Ureter (tissue), 1 donor: ENCODE results near the gene PLEKHA7. TPM values are rescaled to one million over a fixed set of nuclear protein-coding genes. Genes with fewer than 3 reads are reported as not detected.
"Not testable (repeated sequence)": the region's sequence is repeated elsewhere in the genome, so short reads cannot be mapped to it uniquely, and the experiment has no call there.

Experiments used
- DNase-seq: peaks from one replicate; pipeline ENCODE4 v3.0.0-alpha.2; 2020; ENCODE audit warnings: low spot score
- total RNA-seq: library from RNA; stranded (reverse); gene quantifications from one replicate; pipeline ENCODE4 v1.2.4, GENCODE V29; 2023
- donor health status: DM: yes; HTN: yes; CAD: no.

The PLEKHA7 gene
- total RNA-seq, 1 donor from 2014 or later = 94.4 TPM

- DNase-seq = peak; percentile 72
These were observed 68.3 kb downstream of the PLEKHA7 start for GRCh38 chr11:16945671-16946469.

- DNase-seq = no peak
These were observed 71.3 kb downstream of the PLEKHA7 start for GRCh38 chr11:16942911-16943310.

GRCh38 chr11:16942342-16942741 lies 71.9 kb downstream of the PLEKHA7 start:
- DNase-seq = no peak

GRCh38 chr11:16941935-16942334 lies 72.3 kb downstream of the PLEKHA7 start:
- DNase-seq = no peak

GRCh38 chr11:16938061-16938460 lies 76.2 kb downstream of the PLEKHA7 start:
- DNase-seq = no peak

GRCh38 chr11:16936643-16937042 lies 77.6 kb downstream of the PLEKHA7 start:
- DNase-seq = no peak

GRCh38 chr11:16935518-16936302 lies 78.5 kb downstream of the PLEKHA7 start:
- no peak for DNase-seq

GRCh38 chr11:16933756-16934603 lies 80.2 kb downstream of the PLEKHA7 start:
- DNase-seq = no peak

- DNase-seq = no peak
These were observed 80.9 kb downstream of the PLEKHA7 start for GRCh38 chr11:16933291-16933690.

GRCh38 chr11:16928044-16928443 lies 86.2 kb downstream of the PLEKHA7 start:
- DNase-seq = no peak

GRCh38 chr11:16926883-16927626 lies 87.2 kb downstream of the PLEKHA7 start:
- DNase-seq = no peak

- DNase-seq = no peak
These were observed 88.6 kb downstream of the PLEKHA7 start for GRCh38 chr11:16925561-16926065.

- peak; percentile 78 for DNase-seq
These were observed 89.2 kb downstream of the PLEKHA7 start for GRCh38 chr11:16924826-16925560.

GRCh38 chr11:16924462-16924825 lies 89.8 kb downstream of the PLEKHA7 start:
- no peak for DNase-seq

- no peak for DNase-seq
These were observed 90.2 kb downstream of the PLEKHA7 start for GRCh38 chr11:16923987-16924386.

GRCh38 chr11:16921668-16922067 lies 92.5 kb downstream of the PLEKHA7 start:
- no peak for DNase-seq

GRCh38 chr11:16921019-16921418 lies 93.2 kb downstream of the PLEKHA7 start:
- DNase-seq = no peak

GRCh38 chr11:16920559-16920958 lies 93.7 kb downstream of the PLEKHA7 start:
- no peak for DNase-seq

- not testable (repeated sequence) for DNase-seq
These were observed 95.6 kb downstream of the PLEKHA7 start for GRCh38 chr11:16918543-16919182.

GRCh38 chr11:16917941-16918340 lies 96.3 kb downstream of the PLEKHA7 start:
- DNase-seq = no peak
